ENCODE measurements around the gene LTBP2.

GRCh38 chr14:74660167-74660566, 48.1 kb upstream of the LTBP2 start:
- TF ChIP-seq CTCF (IDR thresholded peaks at IDR 0.05) (no peak), POLR2A (IDR thresholded peaks at IDR 0.05) (no peak), EP300 (IDR thresholded peaks at IDR 0.05) (no peak)

Measured in sigmoid colon (tissue), 4 donors.